Tibial nerve (tissue), 3 donors: ENCODE results near the gene KCP.

Experiments used
- POLR2A ChIP-seq, 2 donors: fragments of 450-650 bp; IDR thresholded peaks; one replicate each; pipeline ENCODE4 v1.6.1; 2017; ENCODE audit warnings: antibody characterized with exemption in 2 of 2, mild to moderate bottlenecking in 2 of 2, moderate library complexity in 2 of 2
- TF ChIP-seq, protein P1 (sequence below), 5 experiments: fragments of 200-600 bp in 3 of 5; fragments of 450-650 bp in 2 of 5; sonication (generic) in 3 of 5; IDR thresholded peaks; one replicate each; pipeline ENCODE4 v1.5.1; 2016 to 2019; ENCODE audit warnings: antibody characterized with exemption in 5 of 5, mild to moderate bottlenecking in 3 of 5, moderate library complexity in 2 of 5

DNA sequence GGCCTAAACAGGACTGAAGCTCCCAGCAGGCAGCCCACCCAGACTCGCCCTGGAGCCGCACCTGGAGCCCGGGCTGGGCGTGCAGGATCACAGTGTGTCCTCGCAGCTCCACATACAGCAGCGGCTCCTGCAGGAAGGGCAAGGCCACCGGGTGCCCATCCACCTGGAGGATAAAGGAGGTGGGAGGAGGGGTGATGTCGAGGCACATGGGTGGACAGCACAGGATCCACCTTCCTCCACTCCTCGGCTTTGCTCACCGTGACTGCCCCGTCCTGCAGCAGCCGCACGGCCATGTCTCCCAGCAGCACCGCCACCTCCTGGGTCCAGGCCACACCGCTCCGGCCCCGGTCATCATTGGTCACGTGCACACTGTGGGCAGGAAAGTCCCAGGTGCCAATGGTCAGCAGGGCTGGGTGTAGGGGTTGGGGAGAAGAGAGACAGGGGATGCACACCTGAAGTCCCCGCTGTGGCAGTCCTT lies 31.0 kb downstream of the KCP start:
- TF ChIP-seq, protein P1, sequence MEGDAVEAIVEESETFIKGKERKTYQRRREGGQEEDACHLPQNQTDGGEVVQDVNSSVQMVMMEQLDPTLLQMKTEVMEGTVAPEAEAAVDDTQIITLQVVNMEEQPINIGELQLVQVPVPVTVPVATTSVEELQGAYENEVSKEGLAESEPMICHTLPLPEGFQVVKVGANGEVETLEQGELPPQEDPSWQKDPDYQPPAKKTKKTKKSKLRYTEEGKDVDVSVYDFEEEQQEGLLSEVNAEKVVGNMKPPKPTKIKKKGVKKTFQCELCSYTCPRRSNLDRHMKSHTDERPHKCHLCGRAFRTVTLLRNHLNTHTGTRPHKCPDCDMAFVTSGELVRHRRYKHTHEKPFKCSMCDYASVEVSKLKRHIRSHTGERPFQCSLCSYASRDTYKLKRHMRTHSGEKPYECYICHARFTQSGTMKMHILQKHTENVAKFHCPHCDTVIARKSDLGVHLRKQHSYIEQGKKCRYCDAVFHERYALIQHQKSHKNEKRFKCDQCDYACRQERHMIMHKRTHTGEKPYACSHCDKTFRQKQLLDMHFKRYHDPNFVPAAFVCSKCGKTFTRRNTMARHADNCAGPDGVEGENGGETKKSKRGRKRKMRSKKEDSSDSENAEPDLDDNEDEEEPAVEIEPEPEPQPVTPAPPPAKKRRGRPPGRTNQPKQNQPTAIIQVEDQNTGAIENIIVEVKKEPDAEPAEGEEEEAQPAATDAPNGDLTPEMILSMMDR (IDR thresholded peaks at IDR 0.05) = no peak
- no peak for TF ChIP-seq POLR2A (IDR thresholded peaks at IDR 0.05)
